T-helper 1 cell (primary cell): ENCODE results near the gene RHBDF1.

Source experiments
- DNase-seq, 5 donors: peaks; one replicate each; pipeline ENCODE4 v3.0.0-alpha.2; 2012 to 2020

The RHBDF1 gene

GRCh38 chr16:74051-74746 is 1.8 kb upstream of the RHBDF1 start:
- DNase-seq = no peak

GRCh38 chr16:71540-72401 is 660 bp downstream of the RHBDF1 start:
- DNase-seq = no peak

- no peak for DNase-seq
Measured at GRCh38 chr16:71210-71539, 1.3 kb downstream of the RHBDF1 start.

GRCh38 chr16:69181-69580 is 3.2 kb downstream of the RHBDF1 start:
- DNase-seq = no peak

GRCh38 chr16:67884-68789 is 4.3 kb downstream of the RHBDF1 start:
- no peak for DNase-seq

- no peak for DNase-seq
Measured at GRCh38 chr16:67183-67791, 5.1 kb downstream of the RHBDF1 start.

- no peak for DNase-seq
Measured at GRCh38 chr16:66309-67182, 5.9 kb downstream of the RHBDF1 start.

GRCh38 chr16:65745-66144 is 6.7 kb downstream of the RHBDF1 start:
- DNase-seq = peak; percentile 58 to 76 (median 71)

GRCh38 chr16:64914-65255 is 7.5 kb downstream of the RHBDF1 start:
- DNase-seq = no peak

GRCh38 chr16:63998-64913 is 8.2 kb downstream of the RHBDF1 start:
- DNase-seq = no peak

- no peak for DNase-seq
Measured at GRCh38 chr16:63466-63865, 9.0 kb downstream of the RHBDF1 start.

- no peak for DNase-seq
Measured at GRCh38 chr16:62968-63391, 9.5 kb downstream of the RHBDF1 start.

- DNase-seq = no peak
Measured at GRCh38 chr16:62283-62967, 10.0 kb downstream of the RHBDF1 start.

GRCh38 chr16:61879-62281 is 10.6 kb downstream of the RHBDF1 start:
- DNase-seq = no peak

GRCh38 chr16:60929-61878 is 11.2 kb downstream of the RHBDF1 start:
- no peak for DNase-seq

- no peak for DNase-seq
Measured at GRCh38 chr16:60166-60565, 12.3 kb downstream of the RHBDF1 start.

- DNase-seq = no peak
Measured at GRCh38 chr16:59440-60059, 12.9 kb downstream of the RHBDF1 start.
